Measurements from ENCODE around the gene SLC38A11. TPM values are rescaled to one million over a fixed set of nuclear protein-coding genes. Genes with fewer than 3 reads are reported as not detected.

The SLC38A11 gene
- total and polyA plus RNA-seq, 2 of the 13 experiments (the other 11 are each of a cell fraction or from before 2014, with no cell fraction given), result 14.0 to 14.3 TPM

- TF ChIP-seq ZNF703 (CRISPR knock-in tag; IDR thresholded peaks at IDR 0.05; ENCODE audit: borderline replicate concordance) (no peak), SRY (CRISPR knock-in tag; IDR thresholded peaks at IDR 0.05) (no peak), RFX1 (IDR thresholded peaks at IDR 0.05) (no peak), TBX2 (CRISPR knock-in tag; IDR thresholded peaks at IDR 0.05; ENCODE audit: borderline replicate concordance) (no peak), TBX3 (IDR thresholded peaks at IDR 0.05; ENCODE audit: borderline replicate concordance) (peak; percentile 58; the same call in 1 of the 2 replicates), ZNF619 (CRISPR knock-in tag; IDR thresholded peaks at IDR 0.05) (no peak), MAX (IDR thresholded peaks at IDR 0.05) (peak; percentile 50), CSRNP2 (CRISPR knock-in tag; conservative IDR thresholded peaks at IDR 0.05; ENCODE audit: low read depth) (no peak), KLF6 (CRISPR knock-in tag; IDR thresholded peaks at IDR 0.05) (0 out of 2 replicates have a peak, but pooled peaks have one; percentile 83), ZNF282 (IDR thresholded peaks at IDR 0.05; ENCODE audit: partially characterized antibody) (no peak), PATZ1 (CRISPR knock-in tag; IDR thresholded peaks at IDR 0.05) (peak; percentile 65), HNRNPK (IDR thresholded peaks at IDR 0.05; ENCODE audit: low read depth, low read length, poor library complexity, severe bottlenecking) (no peak), SNAPC5 (CRISPR knock-in tag; IDR thresholded peaks at IDR 0.05; ENCODE audit: borderline replicate concordance) (no peak), RARA (CRISPR knock-in tag; IDR thresholded peaks at IDR 0.05) (peak; percentile 86), ZNF362 (CRISPR knock-in tag; IDR thresholded peaks at IDR 0.05; ENCODE audit: borderline replicate concordance) (peak; percentile 38; the same call in 1 of the 2 replicates), YEATS2 (CRISPR knock-in tag; IDR thresholded peaks at IDR 0.05; ENCODE audit: borderline replicate concordance) (no peak), ZBTB43 (CRISPR knock-in tag; conservative IDR thresholded peaks at IDR 0.05) (no peak), DPF2 (CRISPR knock-in tag; IDR thresholded peaks at IDR 0.05; ENCODE audit: borderline replicate concordance, low read depth) (peak; percentile 89), PTBP1 (IDR thresholded peaks at IDR 0.05; ENCODE audit: low read depth, low read length, poor library complexity, severe bottlenecking) (no peak), ZGPAT (CRISPR knock-in tag; IDR thresholded peaks at IDR 0.05) (peak; percentile 96), ZNF567 (CRISPR knock-in tag; IDR thresholded peaks at IDR 0.05; ENCODE audit: borderline replicate concordance) (no peak), ZNF607 (CRISPR knock-in tag; IDR thresholded peaks at IDR 0.05; ENCODE audit: borderline replicate concordance) (no peak)
Observed at GRCh38 chr2:164887434-164888144, 67.7 kb downstream of the SLC38A11 start (continued).

Data from HepG2 (cell line).